KMS-11 (cell line): Measurements from ENCODE around the gene SNTG2.

Source experiments
- H2AFZ ChIP-seq: fragments of 200-600 bp; sonication (generic); 2 replicates; pipeline ENCODE4 v1.6.1; 2016; ENCODE audit warnings: antibody characterized with exemption, mixed run types, low read depth
- H3K27ac ChIP-seq: fragments of 200-600 bp; sonication (generic); 2 replicates; pipeline ENCODE4 v1.6.1; 2016; ENCODE audit warnings: mild to moderate bottlenecking, mixed run types
- H3K27me3 ChIP-seq: fragments of 200-600 bp; sonication (generic); 2 replicates; pipeline ENCODE4 v1.6.1; 2017; ENCODE audit warnings: mild to moderate bottlenecking, low read depth, mixed run types, moderate library complexity; ENCODE audit not compliant: insufficient read depth
- H3K36me3 ChIP-seq: fragments of 200-600 bp; sonication (generic); 2 replicates; pipeline ENCODE4 v1.6.1; 2017; ENCODE audit warnings: mild to moderate bottlenecking, mixed run types; ENCODE audit not compliant: insufficient read depth
- H3K4me1 ChIP-seq: fragments of 200-600 bp; sonication (generic); 2 replicates; pipeline ENCODE4 v1.6.1; 2016; ENCODE audit warnings: mild to moderate bottlenecking, low read depth, mixed run types; ENCODE audit not compliant: poor library complexity, severe bottlenecking
- H3K4me2 ChIP-seq: fragments of 200-600 bp; sonication (generic); 2 replicates; pipeline ENCODE4 v1.7.0; 2016; ENCODE audit warnings: mild to moderate bottlenecking, mixed run types
- H3K4me3 ChIP-seq: fragments of 200-600 bp; sonication (generic); IDR thresholded peaks from 2 replicates; pipeline ENCODE4 v1.6.1; 2017; ENCODE audit warnings: low read depth, low read length, mixed read lengths; ENCODE audit not compliant: insufficient read depth
- H3K79me2 ChIP-seq: fragments of 200-600 bp; sonication (generic); 2 replicates; pipeline ENCODE4 v1.6.1; 2016; ENCODE audit warnings: low read depth, mixed run types; ENCODE audit not compliant: insufficient read depth
- H3K9ac ChIP-seq: fragments of 200-600 bp; sonication (generic); 2 replicates; pipeline ENCODE4 v1.6.1; 2016; ENCODE audit warnings: mild to moderate bottlenecking, mixed run types
- H4K20me1 ChIP-seq: fragments of 200-600 bp; sonication (generic); 2 replicates; pipeline ENCODE4 v1.6.1; 2016; ENCODE audit warnings: mild to moderate bottlenecking, mixed run types; ENCODE audit not compliant: insufficient read depth
- TF ChIP-seq, protein P1 (sequence below): fragments of 200-600 bp; sonication (generic); conservative IDR thresholded peaks from 2 replicates; pipeline ENCODE4 v1.6.1; 2017; ENCODE audit warnings: low read depth, mild to moderate bottlenecking, antibody characterized with exemption, low read length, moderate library complexity, mixed read lengths

Gene SNTG2

DNA sequence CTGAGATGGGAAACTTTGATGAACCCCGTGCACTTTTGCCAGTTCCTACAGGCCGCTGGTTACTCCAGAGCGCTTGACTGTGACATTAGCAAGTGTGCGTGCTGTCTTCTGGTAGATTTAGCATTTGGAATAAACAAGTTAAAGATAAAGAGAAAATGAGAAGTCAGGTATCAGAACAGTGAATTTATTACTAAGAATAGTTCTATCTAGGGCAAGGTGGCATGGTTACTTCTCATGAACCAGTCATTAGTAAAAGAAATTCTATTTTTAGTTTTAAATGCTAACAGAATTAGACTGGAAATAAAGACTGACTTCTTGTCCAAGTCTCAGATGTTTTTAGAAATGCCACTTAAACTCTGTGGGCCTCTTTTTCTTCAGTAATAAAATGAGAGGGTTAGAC lies 258.6 kb downstream of the SNTG2 start:
- Histone ChIP-seq H3K4me1 (no peaks in the 10 kb centered on the region), H3K79me2 (no peaks in the 10 kb centered on the region), H4K20me1 (no peaks in the 10 kb centered on the region), H2AFZ (no peak overlapping the region), H3K27me3 (no peaks in the 10 kb centered on the region), H3K36me3 (no peaks in the 10 kb centered on the region), H3K4me2 (no peak overlapping the region), H3K9ac (no peak overlapping the region), H3K4me3 (no peak overlapping the region), H3K27ac (no peak overlapping the region)
- TF ChIP-seq, protein P1, sequence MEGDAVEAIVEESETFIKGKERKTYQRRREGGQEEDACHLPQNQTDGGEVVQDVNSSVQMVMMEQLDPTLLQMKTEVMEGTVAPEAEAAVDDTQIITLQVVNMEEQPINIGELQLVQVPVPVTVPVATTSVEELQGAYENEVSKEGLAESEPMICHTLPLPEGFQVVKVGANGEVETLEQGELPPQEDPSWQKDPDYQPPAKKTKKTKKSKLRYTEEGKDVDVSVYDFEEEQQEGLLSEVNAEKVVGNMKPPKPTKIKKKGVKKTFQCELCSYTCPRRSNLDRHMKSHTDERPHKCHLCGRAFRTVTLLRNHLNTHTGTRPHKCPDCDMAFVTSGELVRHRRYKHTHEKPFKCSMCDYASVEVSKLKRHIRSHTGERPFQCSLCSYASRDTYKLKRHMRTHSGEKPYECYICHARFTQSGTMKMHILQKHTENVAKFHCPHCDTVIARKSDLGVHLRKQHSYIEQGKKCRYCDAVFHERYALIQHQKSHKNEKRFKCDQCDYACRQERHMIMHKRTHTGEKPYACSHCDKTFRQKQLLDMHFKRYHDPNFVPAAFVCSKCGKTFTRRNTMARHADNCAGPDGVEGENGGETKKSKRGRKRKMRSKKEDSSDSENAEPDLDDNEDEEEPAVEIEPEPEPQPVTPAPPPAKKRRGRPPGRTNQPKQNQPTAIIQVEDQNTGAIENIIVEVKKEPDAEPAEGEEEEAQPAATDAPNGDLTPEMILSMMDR, result no peak

DNA sequence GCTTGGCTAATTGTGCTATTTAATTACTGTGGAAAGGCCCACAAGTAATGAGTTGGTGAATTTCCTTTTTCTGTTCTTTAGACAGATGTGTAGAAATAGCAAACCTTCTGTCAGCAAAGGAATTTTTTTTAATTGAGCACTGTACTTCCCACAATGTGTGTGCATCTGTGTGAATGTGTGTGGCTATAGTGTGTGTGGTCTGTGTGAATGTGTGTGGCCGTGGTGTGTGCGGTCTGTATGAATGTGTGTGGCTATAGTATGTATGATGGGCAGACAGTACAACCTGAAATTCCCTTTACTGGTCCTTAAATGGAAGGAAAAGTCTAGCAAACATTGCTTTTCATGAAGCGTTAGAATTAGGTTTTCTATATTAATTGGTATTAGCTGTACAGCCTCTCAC lies 259.1 kb downstream of the SNTG2 start:
- H3K79me2 ChIP-seq, result no peaks in the 10 kb centered on the region
- H4K20me1 ChIP-seq, result no peaks in the 10 kb centered on the region
- no peak overlapping the region for H3K27ac ChIP-seq
- H3K4me2 ChIP-seq, result no peak overlapping the region
- H3K9ac ChIP-seq, result no peak overlapping the region
- TF ChIP-seq, protein P1, result no peak
- no peak overlapping the region for H3K4me3 ChIP-seq
- no peaks in the 10 kb centered on the region for H3K36me3 ChIP-seq
- no peak overlapping the region for H2AFZ ChIP-seq
- no peaks in the 10 kb centered on the region for H3K4me1 ChIP-seq
- H3K27me3 ChIP-seq, result no peaks in the 10 kb centered on the region

DNA sequence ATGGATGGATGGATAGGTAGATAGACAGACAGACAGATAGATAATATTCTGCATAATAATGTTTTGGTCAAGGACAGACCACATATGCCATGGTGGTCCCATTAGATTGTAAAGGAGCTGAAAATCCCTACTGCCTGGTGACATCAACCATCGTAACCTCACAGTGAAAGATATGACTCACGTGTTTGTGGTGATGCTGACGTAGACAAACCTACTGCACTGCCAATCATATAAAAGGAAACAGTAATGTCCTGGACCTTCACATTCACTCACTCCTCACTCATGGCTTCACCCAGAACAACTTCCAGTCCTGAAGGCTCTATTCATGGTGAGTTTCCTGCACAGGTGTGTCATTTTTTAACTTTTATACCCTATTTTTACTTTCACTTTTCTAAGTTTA lies 259.7 kb downstream of the SNTG2 start:
- TF ChIP-seq, protein P1, result no peak
- Histone ChIP-seq H3K79me2 (no peaks in the 10 kb centered on the region), H3K4me2 (no peak overlapping the region), H2AFZ (no peak overlapping the region), H3K27me3 (no peaks in the 10 kb centered on the region), H3K36me3 (no peaks in the 10 kb centered on the region), H4K20me1 (no peaks in the 10 kb centered on the region), H3K9ac (no peak overlapping the region), H3K4me1 (no peaks in the 10 kb centered on the region), H3K27ac (no peak overlapping the region), H3K4me3 (no peak overlapping the region)

DNA sequence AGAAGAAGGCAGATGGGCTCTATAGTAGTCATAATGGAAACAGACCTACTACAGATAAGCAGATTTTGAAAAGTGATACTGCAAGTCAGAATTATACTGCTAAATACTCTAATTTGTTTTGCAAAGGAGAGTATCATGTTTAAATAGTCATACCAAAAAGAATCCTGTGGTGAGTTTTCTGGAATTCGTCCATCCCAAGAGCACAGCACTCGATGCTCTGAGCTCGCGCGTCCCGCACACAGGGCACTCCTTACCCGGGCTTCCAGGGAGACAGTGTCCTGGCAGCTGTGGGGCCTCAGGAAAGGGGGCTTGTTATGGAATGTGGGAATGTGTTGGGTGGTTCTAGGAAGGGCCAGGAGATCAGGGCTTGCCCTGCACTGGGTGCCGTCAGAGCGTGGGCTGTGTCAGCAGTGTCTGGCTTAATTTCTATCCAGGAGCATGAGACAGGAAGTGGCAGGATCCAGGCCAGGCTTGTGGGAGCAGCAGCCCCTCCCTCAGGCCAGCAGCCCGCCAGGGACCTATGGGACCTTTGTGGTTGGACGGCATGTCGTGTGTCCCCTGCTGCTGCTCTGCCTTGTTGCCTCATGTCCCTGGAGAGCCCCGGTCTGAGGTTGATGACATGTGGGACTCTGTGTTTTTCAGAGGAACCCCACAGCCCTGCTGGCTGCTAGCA lies 269.4 kb downstream of the SNTG2 start:
- Histone ChIP-seq H2AFZ (no peak overlapping the region), H3K9ac (no peak overlapping the region), H3K4me3 (no peak overlapping the region), H3K36me3 (no peaks in the 10 kb centered on the region), H3K27me3 (no peaks in the 10 kb centered on the region), H3K4me2 (no peak overlapping the region), H3K79me2 (no peaks in the 10 kb centered on the region), H3K27ac (no peak overlapping the region), H3K4me1 (no peaks in the 10 kb centered on the region), H4K20me1 (no peaks in the 10 kb centered on the region)
- TF ChIP-seq, protein P1, result no peak
